GM21737 (cell line): Measurements from ENCODE around the gene NGDN.

Experiments used
- ATAC-seq: cut with Tn5 transposase; IDR thresholded peaks from one replicate; pipeline ENCODE4 v1.9.1; 2021; ENCODE audit warnings: mild to moderate bottlenecking, moderate library complexity; ENCODE audit not compliant: unreplicated experiment

Gene NGDN

GRCh38 chr14:23468704-23469126, 788 bp upstream of the NGDN start:
- ATAC-seq = no peak

DNA sequence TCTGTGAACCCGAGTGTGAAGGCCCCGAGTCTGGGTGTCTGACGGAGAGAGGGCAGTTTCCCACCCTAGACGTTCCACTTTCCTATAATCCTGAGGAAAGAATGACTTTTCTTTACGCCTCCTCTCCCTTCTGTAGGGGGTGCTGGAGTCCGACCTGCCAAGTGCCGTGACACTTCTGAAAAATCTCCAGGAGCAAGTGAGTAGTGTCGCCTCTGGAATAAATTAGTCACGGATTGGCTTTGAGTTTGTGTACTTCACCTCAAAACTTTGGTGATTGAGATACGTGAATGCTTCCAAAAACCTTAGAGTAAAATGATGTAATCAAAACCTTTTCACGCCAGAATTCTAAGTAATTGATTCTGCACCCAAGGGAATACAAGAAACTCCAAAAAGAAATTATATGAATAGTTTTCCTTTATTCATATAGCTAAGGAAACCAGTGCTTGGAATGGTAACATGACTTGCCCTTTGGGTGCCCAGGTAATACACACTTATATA, 452 bp downstream of the NGDN start:
- ATAC-seq = peak; percentile 13

- ATAC-seq = no peak
Observed at GRCh38 chr14:23470947-23471346, 1.4 kb downstream of the NGDN start.

GRCh38 chr14:23478109-23478759, 8.7 kb downstream of the NGDN start:
- ATAC-seq = no peak

DNA sequence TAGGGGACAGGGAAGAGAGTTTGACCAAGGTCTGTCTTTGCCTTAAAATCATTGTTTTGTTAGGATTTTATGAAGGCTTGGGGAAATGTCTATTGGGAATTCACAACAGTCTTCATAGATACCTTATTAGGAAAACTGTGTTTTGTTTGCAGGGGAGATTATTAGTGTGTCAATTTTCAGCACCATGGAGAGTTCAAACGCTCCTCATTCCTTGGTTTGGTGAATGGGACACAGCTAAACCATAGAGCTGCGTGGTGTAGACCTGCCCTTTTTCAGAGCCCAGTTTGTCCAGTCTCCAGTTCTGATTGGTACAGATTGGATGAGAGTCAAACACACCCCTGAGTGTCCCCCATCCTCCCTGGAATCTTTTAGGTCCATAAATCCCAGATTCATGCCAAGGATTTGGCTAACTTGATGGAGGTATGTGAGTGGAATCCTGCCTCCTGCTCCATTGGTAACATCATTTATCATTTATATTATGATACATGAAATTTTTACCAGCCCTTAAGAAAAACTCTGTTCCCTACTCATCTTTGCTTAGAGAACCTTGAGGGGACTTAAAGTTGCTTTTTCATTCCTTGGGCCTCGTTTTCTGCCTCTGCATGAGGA, 12.0 kb downstream of the NGDN start:
- no peak for ATAC-seq

DNA sequence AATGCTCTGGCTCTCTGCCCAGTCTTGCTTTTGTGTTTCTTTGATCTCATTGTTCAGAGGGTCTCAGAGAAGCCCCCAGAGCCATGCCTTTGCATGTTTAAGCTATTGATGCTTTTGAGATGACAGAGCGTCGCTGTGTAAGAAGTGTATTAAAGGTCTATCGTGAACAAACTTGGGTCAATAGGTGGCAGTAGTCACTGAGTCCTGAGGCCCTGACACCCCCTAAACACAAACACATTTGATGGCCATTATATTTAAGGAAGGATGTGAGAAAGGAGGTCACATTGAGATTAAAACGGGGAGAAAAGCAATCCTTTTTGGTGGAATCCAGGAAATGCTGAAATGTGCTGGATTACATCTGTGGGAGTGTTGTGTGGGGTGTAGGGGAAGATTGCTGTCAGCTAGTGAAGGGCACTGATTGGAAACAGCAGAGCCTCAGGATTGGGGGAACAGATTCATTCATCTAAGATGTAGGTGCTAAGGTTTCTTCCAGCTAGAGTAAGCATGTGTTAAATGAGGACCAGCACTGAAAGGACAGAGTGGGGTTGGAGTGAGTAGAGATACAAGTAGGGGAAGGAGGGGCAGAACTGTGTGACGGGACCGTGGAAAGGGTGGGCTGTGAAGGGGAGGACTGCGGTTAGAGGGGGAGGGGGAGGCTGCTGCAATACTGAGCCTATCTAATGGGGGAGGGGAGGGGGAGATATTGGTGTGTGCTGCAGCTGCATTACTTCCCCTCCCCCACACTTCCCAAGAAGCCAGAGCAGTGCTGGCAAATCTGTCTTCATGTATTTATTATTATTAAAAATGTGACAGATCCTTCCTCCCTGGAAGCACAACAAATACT, 12.7 kb downstream of the NGDN start:
- ATAC-seq = no peak

- ATAC-seq = no peak
Observed at GRCh38 chr14:23482823-23483148, 13.3 kb downstream of the NGDN start.

- ATAC-seq = no peak
Observed at GRCh38 chr14:23483236-23483854, 13.8 kb downstream of the NGDN start.

- no peak for ATAC-seq
Observed at GRCh38 chr14:23485326-23485725, 15.8 kb downstream of the NGDN start.

- no peak for ATAC-seq
Observed at GRCh38 chr14:23486036-23486435, 16.5 kb downstream of the NGDN start.

DNA sequence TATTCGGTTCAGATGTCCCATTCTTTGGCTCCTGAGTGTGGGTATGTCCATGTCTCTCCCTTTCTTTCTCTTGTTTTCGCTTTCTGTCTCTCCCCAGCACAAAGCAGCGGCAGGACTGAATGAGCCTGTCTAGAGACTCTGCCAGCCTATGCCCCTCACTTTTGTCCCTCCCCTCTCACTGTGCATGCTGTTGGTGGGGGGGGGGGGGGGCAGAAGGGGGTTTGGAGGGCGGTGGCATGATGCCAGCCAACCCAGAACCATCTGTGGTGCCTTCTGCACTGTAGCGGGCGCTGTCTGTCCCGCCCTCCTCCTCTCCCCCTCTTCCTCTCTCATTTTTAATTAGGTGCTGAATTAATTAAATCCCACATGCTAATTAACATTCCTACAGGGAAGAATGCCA, 17.7 kb downstream of the NGDN start:
- ATAC-seq = no peak

DNA sequence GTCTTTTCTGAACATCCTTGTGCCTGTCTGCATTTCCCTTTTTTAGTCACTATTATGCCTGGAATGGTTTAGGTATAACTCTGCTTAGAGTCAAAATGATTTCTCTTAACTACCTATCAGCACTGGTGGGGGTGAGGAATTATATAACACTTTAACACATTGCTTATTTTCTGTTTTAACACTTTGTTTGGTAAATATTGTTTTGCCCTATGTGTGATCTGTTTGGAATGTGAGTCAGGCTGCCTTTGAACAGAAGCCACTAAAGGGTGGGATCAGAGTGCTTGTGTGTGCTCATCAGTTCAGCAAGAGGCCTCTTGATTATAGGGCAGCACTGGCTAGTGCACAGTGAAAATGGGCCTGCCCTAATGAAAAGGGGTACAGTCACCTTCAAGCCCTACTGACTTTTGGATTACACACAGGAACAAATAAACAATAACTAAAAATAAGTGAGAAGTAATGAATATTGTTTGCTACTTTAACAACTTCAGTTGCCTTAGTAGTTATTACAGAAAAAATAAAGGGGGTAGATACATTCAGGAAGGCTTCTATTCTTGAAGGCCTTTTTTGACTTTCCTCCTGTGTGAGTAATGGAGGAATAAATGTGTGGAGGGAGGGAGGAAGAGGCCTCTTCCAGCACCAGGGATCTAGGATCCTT, 23.2 kb downstream of the NGDN start:
- ATAC-seq = no peak

GRCh38 chr14:23494223-23494622, 24.7 kb downstream of the NGDN start:
- ATAC-seq = no peak

DNA sequence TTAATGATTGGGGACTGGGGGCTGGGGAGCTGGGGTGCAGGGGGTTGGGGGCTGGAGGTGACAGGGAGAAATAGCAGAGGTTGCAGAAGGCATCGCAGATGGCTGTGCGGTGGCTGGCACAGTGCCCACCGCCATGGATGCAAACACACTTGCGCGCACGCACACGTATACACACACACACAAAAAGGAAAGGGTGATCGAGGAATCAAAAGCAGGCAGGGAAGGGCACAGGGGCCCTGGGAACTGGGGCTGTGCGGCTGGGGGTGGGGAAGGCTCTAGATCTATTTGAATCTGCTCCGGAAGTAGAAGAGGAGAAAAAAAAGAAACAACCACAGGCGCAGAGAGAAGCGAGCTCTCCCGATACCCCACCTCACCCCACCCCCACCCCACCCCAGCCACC, 42.7 kb downstream of the NGDN start:
- no peak for ATAC-seq

- ATAC-seq = no peak
Observed at GRCh38 chr14:23513005-23513817, 43.7 kb downstream of the NGDN start.

GRCh38 chr14:23513818-23514643, 44.5 kb downstream of the NGDN start:
- no peak for ATAC-seq

DNA sequence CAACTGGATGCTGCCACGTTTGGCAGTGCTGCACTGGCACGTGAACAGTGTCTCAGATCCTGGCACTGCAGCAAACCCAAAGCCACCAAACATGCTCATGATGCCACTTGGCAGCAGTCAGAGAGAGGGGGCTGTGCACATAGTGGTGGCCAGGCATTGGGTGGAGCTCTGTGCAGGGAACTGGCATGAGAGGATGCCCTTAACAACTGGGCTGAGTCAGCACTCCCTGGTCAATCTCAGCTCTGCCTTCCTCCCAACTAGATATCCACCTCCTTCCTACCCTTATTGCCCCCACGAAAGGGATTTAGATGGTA, 45.1 kb downstream of the NGDN start:
- no peak for ATAC-seq

DNA sequence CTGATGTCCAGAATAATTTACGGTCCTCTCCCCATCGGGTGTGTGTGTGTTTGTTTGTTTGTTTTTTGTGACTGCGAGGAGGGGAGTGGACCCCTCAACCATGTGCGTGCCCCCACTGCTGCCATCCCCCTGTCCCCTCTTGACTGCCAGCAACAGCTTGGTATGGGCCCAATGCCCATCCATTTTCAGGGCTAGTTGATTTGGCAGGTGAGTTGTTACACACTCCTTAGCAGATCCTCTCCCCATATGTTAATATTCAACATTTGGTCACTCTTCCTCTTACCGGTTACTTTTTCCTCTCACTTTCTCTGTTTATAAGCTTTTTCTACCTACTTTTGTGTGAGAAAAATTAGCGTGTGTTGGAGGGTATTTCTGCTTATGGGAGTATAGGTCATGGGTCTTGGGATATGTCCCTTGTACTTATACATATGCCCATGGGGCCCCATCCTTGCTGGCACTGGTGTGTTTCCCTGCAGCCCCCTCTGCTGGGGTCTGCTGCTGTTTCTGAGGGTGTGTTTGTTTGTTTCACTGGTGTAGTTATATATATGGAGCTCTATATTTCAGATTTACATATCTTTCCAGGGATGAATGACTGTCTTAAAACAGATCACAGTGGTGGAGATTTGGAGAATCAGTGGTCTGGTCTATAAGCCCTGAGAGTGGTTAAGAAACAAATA, 48.3 kb downstream of the NGDN start:
- ATAC-seq = no peak

- no peak for ATAC-seq
Observed at GRCh38 chr14:23518709-23519108, 49.2 kb downstream of the NGDN start.
